Stimulated activated CD4-positive, alpha-beta T cell treated with anti-CD3 and anti-CD28 coated beads, Interleukin-1b, Interleukin-23, amount 100 ng/mL, for 4 hours (primary cell): ENCODE results near the gene FBXL16.

Source experiments
- DNase-seq, 2 donors: peaks; one replicate each; pipeline ENCODE4 v3.0.0-alpha.2; 2020; ENCODE audit warnings: low read depth in 2 of 2

The FBXL16 gene

DNA sequence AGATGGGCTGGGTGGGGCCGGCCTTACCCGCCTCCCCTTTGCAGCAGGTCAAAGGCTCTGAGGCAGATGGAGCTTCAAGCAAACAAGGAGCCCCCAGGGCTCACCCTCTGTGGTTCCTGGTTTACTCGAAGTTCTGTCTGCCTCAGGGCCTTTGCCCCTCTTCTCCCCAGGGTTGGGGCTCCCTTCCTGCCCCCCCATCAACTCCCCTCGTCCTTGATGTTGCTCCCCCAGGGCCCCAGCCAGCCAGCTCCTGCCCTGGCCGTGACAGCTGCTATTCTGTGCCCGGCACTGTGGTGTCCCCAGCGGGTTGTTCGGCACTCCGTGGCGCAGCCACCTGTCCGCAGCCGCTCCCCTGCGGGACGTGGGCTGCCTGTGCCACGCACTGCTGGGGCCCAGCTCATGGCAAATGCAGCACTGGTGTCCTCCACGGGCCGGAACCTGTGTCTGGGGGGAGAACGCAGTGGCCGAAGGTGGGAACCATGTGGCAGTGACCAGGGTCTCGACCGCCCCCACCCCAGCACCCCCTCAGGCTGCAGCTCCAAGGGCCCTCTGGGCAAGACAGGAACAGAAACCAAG, 5.0 kb upstream of the FBXL16 start:
- DNase-seq: no peak

DNA sequence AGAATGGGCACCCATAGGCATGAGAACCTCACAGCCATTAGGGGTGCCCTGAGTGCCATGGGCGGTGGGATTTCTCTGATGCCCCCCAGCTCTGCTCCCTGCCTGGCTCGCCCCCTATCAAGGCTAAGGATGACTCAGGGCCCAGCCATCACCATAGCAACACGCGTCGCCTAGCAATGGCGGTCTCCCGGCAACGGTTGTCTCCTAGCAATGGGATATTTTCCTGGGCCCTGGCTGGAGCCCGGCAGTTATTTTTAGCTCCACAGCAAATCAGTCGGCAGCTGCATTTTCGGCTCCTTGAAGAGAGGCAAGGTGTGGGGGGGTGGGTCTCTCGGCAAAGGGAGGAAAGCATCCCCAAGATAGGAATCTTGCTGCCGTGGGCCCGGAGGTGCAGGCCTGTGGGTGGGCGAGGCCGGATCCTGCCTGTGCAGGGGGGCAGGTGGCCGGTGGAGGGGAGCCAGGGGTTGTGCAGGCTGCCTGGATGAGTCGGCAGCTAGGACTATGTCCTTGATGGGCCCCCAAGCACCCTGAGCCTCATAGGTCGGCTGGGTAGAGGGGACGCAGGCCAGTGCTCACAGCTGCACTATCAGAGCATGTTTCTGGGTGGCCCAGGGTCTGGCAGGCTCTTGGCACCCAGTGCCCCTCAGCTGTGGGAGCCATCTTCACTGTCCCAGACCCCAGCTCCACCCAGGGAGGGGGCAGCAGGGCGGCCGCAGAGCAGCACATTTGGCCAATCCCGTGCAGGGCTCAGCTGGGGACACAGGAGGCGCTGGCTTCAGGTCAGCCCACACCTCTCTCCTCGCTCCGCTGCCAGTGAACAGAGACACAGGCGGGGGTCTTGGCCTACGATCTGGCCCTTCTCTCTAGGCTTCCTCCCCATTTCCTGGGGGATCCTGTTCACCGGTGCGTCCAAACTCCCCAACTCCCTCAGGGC, 4.2 kb upstream of the FBXL16 start:
- no peak for DNase-seq

DNA sequence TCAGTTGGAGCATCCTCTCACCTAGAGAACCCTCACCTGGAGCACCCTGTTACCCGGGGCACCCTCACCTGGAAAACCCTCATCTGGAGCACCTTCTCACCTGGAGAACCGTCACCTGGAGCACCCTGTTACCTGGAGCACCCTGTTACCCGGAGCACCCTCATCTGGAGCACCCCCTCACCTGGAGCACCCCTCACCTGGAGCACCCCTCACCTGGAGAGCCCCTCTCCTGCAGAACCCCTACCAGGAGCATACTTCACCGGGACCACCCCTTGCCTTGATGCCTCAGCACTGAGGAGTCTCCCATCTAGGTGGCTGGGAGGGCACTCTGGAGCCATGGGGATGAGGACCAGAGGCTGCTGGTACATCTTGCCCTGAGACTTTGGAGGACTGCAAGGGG, 3.4 kb upstream of the FBXL16 start:
- no peak for DNase-seq

DNA sequence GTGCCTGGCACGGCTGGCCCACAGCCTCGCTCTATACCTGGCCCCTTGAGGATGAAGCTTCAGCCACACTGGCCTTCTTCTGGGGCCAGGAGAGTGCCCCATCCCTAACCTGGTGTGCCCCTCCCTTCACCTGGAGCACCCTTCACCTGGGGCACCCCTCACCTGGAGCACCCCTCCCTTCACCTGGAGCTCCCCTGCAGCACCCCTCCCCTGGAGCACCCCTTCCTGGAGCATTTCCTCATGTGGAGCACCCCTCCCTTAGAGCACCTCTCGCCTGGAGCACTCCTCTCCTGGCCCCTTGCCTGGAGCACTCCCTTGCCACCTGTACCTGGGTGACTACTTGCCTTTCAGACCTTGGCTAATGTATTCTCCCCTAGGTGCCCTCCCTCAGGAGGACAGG, 2.4 kb upstream of the FBXL16 start:
- DNase-seq: no peak

DNA sequence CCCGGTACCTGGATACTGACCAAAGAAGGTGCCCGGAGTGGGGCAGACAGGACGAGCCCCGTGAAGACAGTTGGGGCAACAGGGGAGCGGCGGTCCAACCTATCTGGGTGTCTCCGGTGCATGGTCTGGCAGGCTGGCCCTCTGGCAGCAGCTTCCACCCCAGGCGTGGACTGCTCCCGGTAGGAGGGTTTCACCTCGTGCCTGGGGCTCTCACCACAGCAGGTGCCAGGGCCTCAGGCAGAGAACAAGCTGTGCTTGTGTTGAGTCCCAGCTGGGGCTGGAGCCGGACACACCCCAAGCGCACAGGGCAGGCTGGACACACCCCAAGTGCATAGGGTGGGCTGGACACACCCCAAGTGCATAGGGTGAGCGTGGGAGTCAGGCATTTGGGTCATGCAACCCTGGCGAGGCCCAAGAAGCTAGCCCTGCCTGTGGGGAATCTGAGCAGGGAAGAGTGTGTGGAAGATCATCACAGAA, 1.5 kb upstream of the FBXL16 start:
- no peak for DNase-seq

DNA sequence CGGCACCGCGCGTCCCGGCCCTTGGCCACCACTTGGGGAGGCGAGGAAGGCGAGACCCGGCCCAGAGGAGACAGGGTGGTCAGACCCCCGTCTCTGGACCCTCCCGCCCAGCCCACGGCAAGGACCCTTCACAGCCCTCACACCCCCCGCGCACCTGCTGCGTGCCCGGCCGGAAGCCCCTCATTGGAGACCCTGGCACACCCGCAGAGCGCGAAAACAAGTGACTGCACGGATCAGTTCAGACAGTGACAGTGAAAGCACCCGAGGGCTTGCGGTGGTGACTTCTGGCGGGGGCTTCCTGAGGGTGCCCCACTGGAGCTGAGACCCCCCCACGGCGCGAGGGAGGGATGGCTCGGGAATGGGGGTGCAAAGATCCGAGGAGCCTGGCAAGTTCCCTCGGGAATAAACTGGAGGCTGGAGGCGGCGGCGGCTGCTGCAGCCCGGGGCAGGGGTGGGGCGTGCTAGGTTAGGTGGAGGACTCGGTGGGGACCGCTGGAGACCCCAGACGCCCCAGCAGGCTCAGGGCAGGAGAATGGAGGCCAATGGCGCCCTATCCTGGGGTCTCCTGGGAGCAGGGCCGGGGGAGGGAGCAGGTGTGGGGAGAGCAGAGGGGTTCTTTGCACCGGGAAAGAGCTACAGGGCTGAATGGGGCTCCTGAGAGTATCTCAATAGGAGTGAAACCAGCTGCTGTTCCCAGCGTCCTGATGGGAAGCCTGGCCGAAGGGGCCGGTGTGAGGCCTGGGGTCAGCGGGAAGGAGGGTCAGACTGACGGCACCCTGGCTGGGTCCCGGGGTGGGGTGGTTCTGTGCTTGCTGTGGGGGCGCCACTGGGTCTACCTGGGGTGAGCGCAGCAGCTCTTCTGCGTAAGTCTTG, 824 bp upstream of the FBXL16 start:
- DNase-seq: no peak

DNA sequence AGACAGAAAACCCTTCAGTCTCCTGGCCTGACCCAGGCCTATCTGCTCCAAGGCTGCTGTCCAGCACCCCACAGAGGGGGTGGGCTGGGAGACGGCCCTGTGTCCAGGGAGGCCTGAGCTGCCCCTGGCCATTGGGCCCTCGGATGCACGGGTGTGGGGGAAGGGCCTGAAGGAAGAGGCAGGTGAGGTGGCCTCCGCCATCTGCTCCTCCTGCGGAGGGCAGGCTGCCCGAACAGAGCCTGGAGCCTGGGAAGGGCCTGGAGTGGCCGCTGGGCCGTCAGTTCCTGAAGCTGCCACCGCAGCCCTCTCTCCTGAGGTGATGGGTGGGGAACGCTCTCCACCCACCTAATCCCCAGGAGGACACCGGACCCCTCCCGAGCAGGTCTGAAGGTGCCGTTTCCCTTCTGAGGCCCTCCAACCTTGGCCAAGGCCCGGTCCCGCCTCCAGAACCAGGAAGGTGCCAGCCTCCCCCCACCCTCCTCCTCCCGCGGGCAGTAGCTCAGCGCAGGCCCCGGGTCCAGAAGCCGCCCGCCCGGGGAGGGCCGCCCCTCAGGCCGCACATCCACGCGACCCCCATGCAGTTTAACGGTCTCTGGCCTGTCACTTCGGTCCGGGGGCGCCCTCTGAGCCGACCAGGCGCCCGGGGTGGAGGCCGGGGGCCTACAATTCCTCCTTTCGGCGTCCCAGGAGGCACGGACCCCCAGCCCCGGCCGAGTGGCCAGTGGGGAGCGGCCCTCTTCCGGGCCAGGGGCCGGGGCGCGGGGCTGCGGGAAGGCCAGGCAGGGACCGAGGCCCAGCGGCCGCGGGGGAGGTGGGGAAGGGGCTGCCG, 835 bp downstream of the FBXL16 start:
- no peak for DNase-seq

DNA sequence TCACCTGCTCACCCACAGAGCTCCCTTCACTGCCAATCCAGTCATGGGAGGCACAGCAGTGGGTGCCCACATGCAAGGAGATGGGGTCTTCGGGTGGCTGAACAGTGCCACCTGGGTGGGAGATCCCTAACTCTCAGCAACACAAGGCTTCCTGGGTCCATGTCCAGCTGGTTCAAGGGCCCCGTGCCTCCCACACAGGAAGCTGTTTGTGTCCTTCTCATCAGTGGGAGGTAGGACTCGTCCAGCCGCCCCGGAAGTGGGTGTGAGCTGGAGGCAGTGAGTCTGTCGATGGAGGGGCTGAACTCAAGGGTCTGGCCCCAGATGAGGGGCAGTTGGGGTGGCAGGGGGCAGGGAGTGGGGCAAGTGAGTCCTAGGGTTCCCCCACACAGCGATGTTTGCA, 1.6 kb downstream of the FBXL16 start:
- no peak for DNase-seq

DNA sequence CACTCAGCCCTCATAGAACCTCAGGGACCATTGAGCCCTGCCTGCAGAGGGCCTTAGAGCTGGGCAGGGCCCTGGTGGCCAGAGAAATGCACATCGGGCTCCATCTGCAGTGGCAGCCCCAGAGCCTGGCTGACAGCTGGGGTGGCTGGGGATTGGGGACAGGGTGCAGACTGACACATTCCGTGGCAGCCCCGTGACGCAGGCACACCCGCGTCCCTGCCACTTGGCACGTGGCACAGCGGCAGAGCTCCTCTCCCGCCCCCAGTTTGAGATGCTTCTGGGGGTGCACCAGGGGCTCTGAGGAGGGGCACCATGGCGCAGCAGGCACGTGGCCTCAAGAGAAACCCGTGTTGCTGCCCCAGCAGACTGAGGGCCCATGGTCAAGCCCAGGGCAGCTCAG, 2.2 kb downstream of the FBXL16 start:
- no peak for DNase-seq

DNA sequence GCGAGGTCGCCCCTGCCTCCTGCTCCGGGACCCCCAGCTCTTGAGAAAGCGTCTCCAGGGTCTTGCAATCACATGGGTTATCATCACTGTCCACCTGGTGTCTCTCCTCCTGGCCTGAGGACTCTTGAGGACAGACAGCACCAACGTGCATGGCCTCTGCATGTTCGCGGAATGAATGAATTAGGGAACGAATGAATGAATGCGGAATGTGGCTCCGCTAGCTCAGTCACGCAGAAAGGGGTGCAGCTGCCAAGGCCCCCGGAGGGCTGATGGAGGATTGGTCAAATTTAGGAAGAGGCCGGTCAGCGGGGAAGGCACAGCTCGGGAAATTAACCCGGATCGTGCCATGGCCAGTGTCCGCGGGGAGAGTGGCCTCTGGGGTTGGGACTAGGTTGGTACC, 3.3 kb downstream of the FBXL16 start:
- DNase-seq: no peak

DNA sequence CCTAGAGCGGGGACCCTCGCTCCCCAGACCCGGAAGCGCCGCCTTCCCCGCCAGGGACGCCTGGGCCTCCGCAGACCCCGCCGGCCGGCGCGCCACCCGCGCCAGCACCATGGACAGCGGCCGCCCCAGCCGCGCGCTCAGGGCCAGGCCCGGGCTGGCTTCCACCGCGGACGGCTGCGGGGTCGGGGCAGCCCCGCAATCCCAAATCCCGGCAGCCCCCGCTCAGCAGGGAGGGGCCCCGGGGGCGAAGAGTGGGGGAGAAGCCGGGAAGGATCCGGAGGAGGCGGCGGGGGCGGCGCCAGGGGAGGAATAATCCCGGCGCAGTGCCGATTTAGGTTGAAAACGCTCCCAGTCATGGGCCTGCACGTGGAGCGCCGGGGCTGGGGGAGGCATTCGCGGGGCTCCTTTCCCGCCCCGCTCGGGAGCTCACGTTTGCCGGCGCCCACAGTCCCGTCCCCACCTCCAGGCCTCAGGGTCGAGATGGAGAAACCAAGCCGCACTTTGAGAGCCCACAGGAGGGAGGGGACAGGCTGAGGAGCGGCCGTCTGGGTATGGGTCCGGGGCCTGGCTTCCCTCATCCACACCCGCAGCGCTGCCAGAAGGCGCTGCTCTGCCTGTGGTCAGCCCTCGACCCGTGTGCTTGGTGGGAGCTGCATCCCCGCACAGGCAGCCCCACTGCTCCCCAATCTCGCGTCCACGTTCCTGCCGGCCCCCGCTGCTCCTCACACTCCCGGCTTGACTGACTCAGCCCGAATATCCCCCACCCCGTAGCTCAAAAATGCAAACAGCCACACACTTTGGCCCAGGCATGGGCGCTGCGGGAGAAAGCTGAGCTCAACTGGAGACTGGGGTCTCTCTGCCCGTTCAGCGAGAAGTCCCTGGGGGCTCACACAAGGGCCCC, 4.7 kb downstream of the FBXL16 start:
- DNase-seq: peak in 1 of 2 donors; percentile 50

DNA sequence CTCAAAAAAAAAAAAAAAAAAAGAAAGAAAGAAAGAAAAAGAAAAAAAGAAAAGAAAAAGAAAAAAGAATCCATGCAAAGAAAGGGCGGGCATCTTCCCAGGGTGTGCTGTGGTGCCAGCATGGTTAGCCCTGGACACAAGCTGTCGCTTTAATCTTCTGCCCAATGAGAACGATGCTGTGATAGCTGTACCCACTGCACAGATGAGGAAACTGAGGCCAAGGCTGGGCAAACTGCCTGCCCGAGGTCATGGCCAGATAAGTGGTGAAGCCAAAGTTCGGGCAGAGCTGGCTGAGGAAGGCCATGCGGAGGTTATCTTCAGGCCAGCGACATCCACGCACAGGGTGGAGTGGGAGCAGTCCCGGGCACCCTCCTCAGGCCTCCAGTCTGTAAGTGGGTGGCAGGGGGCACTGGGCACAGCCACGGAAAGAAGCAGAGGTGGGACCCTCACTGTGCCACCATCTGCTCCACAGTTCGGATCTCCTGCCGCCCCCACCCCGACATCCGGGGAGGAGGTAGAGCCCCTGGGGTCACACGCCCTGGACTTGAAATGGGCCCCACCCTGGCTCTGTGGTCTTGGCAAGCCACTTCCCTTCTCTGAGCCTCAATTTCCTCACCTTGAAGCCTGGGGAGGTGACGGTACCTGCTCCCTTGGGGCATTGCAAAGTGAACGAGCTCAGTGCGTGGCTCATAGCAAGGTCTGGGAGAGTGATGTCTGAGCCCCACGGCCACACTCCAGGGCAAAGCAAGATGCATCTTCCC, 6.5 kb downstream of the FBXL16 start:
- no peak for DNase-seq

DNA sequence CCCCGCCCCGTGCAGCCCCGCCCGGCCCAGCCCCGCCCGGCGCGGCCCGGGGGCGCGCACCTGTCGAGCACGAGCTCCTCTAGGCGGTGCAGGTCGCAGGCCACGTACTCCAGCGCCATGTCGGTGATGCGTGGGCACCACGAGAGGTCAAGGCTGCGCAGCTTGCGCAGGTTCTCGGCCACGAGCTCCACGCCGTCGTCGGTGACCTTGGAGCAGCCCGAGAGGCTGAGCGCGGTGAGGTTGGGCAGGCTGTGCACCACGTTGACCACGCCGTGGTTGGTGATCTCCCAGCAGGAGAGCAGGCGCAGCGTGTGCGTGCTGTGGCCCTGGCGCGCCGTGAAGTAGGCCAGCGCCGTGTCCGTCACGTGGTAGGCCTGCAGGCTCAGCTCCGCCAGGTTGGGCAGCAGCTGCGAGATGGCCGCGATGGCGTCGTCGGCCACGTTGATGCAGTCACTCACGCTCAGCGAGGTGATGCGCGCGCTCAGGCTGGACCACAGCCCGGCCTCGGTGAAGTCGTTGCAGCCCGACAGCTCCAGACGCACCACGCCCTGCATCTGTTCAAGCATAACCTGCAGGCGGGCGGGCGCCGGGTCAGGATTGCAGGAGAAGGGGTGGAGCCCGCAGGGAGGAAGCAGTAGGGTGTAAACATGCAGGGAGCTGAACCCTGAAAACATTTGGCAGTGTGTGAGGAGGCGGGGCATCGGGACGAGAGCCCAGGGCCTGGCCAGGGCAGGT, 10.1 kb downstream of the FBXL16 start:
- peak; percentile 66 to 67 for DNase-seq

DNA sequence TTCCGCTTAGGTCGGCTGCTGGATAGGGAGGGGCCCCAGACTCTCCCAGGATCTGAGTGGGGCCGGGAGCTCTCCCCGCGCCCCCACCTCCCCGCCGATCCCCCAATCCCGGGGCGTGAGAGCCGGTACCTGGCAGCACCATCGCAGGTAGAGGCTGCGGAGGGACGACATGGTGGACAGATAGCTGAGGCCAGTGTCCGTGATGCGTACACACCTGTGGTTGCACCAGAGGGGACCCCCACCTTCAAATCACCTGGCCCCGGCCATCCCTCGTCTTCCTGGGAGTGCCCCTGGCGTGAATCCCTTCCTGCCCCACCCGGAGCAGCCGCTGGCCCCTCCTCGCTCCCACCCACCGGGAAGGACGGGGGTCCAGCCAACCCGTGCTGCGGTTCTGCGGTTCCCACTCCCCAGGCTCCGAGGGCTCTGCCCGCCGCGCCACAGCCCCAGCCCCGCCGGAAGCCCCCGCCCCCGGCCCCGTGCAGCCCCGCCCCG, 10.7 kb downstream of the FBXL16 start:
- DNase-seq: no peak

DNA sequence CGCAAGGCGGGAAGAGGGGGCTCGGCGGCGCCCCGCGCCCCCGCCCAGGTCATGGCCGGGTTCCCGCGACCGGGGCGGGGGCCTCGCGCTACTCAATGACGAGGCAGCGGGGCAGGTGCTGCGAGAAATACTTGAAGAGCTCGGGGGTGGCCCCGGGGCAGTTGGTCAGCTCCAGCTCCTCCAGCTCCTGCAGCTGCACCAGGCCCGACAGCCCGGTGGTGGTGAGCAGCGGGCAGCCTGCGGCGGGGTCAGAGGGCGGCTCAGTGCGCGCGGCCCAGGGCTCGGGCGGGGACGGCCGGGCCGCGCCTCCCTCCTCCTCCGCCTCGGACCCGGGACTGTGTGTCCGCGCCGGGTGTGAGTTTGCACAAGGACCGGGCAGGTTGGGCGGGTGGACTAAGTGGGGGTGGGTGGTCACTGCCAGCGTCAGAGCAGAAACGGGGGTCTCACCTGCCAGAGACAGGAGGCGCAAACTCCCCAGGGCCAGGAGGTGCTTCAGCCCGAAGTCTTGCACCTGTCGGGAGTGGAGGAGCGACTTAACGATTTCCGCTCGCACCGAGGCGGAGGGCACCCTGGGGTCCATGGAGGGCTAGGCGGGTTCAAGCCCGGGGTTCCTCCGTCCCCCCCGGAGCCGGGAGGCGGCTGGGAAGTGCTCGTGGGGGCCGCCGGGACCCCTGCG, 11.3 kb downstream of the FBXL16 start:
- no peak for DNase-seq

DNA sequence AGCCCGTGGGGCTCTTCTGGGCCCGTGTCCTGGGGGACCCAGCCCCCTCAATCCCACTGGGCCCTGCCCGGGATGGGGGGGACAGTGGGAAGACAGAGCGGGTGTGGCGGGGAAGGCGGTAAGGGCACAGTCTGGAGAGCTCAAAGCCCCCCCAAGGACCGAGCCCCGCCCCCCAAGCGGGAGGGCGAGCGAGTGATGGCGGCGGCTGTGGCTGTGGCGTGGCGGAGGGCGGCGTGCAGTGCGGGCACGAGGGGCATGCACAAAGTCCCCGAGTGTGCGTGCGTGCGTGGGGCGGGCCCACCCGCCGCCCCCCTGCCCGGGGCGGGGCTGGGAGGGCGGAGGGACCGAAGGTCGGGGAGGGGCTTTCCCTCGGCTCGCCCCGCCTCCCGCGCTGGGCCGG, 11.8 kb downstream of the FBXL16 start:
- DNase-seq: no peak

DNA sequence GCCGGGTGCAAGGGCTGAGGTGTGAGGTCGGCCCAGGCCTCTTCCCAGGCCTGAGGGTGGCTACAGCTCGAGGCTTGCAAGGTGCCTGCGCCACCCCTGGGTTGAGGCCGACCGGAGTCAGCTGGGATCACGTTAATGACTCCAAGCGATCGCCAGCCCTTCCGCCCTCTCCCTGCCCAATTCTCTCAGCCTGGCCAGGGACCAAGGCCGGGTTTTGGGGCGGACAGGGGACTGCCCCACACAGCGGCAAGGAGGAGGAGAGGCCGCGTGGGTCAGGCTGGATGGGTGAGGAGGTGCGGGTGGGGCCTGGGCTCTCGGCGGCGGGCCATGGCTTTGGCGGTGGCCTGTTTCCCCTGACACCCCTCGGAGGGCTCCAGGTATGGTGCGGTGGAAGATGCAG, 12.2 kb downstream of the FBXL16 start:
- DNase-seq: no peak
